Measurements from ENCODE around the gene TCF7L1. TPM values are rescaled to one million over a fixed set of nuclear protein-coding genes. Genes with fewer than 3 reads are reported as not detected.

Gene TCF7L1
- total and polyA plus RNA-seq, 2 donors (not counting 3 experiments of a cell fraction or from before 2014, with no cell fraction given), result 9.6 to 17.4 TPM

- Histone ChIP-seq H3K36me3 (ENCODE audit: control insufficient read depth in 2 of 2, extremely low read depth in 1 of 2, insufficient read depth in 2 of 2, low read length in 2 of 2) (no peaks in the 10 kb centered on the region), H3K27me3 (ENCODE audit: control insufficient read depth in 2 of 2, insufficient read depth in 2 of 2, low read length in 2 of 2) (peaks cover 10 to 21% of the 10 kb centered on the region in 2 experiments), H3K79me2 (ENCODE audit: control insufficient read depth, insufficient read depth, low read length) (no peaks in the 10 kb centered on the region), H3K27ac (ENCODE audit: insufficient read depth, low read depth, low read length) (no peak overlapping the region), H3K4me3 (replicated peaks in 1 of 3; ENCODE audit: insufficient read depth in 1 of 3, low read depth in 1 of 3, low read length in 3 of 3) (no peak overlapping the region), H3K9me1 (replicated peaks; ENCODE audit: control insufficient read depth, extremely low read depth, insufficient read depth, low read length) (no peaks in the 10 kb centered on the region), H3K4me2 (ENCODE audit: insufficient read depth, low read length) (no peak overlapping the region), H4K20me1 (replicated peaks; ENCODE audit: control insufficient read depth, extremely low read depth, insufficient read depth, low read length) (no peaks in the 10 kb centered on the region), H2AFZ (ENCODE audit: low read depth, low read length) (no peak overlapping the region), H3K9ac (replicated peaks; ENCODE audit: extremely low read depth, insufficient read depth, low read length) (no peak overlapping the region), H3K9me3 (replicated peaks; ENCODE audit: control insufficient read depth, insufficient read depth, low read length) (no peaks in the 10 kb centered on the region), H3K4me1 (ENCODE audit: control insufficient read depth, extremely low read depth, insufficient read depth, low read length) (no peaks in the 10 kb centered on the region)
- TF ChIP-seq FOS (IDR thresholded peaks at IDR 0.05; ENCODE audit: borderline replicate concordance, insufficient read depth, low read length) (no peak), GATA2 (IDR thresholded peaks at IDR 0.05; ENCODE audit: insufficient read depth, insufficient read length, low read depth, low read length) (no peak), POLR2A (IDR thresholded peaks at IDR 0.05; ENCODE audit: low read depth, low read length) (no peak), MYC (IDR thresholded peaks at IDR 0.05; ENCODE audit: low read depth, low read length) (no peak), POLR2AphosphoS5 (IDR thresholded peaks at IDR 0.05; ENCODE audit: insufficient read depth, low read depth, low read length) (no peak), CTCF (IDR thresholded peaks at IDR 0.05; ENCODE audit: extremely low read depth in 1 of 2, insufficient read depth in 1 of 2, low read depth in 1 of 2, low read length in 2 of 2) (no peak), EZH2 (IDR thresholded peaks at IDR 0.05; ENCODE audit: borderline replicate concordance, low read depth, low read length, severe bottlenecking) (no peak), JUN (IDR thresholded peaks at IDR 0.05; ENCODE audit: borderline replicate concordance, insufficient read depth, insufficient read length, low read depth) (no peak), MAX (IDR thresholded peaks at IDR 0.05; ENCODE audit: insufficient read depth, insufficient read length) (no peak)
- dilution Hi-C loops (cut with MboI; ENCODE audit: extremely low pct_ligation_motif_present, low sequenced_read_pairs), result no loop called here
- no peak for FAIRE-seq
- BruUV-seq (replicated peaks), result no TSS peak
- ChIA-PET CTCF (interaction anchor here (1.2 to 1.5 kb wide), 2 partner anchors 13 to 46 kb away, joined by 4 read pairs; no protein-coding TSS in a partner anchor), POLR2A (no interaction called here)
- no peak for DNase-seq (ENCODE audit: low read depth, low spot score)
- intact Hi-C loops (cut with micrococcal nuclease), result no loop called here
These were observed 21.3 kb upstream of the TCF7L1 start for GRCh38 chr2:85111819-85112281.

All from endothelial cell of umbilical vein (primary cell).